HG03135 (cell line): Measurements from ENCODE around the gene PTPRJ.

Experiments used
- ATAC-seq: cut with Tn5 transposase; IDR thresholded peaks from one replicate; pipeline ENCODE4 v1.9.1; 2021; ENCODE audit warnings: mild to moderate bottlenecking, moderate library complexity; ENCODE audit not compliant: unreplicated experiment

The PTPRJ gene

GRCh38 chr11:48036011-48036410 lies 55.7 kb downstream of the PTPRJ start:
- ATAC-seq, result no peak

- ATAC-seq, result no peak
Measured at GRCh38 chr11:48036466-48036865, 56.1 kb downstream of the PTPRJ start.

GRCh38 chr11:48037709-48038468 lies 57.5 kb downstream of the PTPRJ start:
- no peak for ATAC-seq

- ATAC-seq, result no peak
Measured at GRCh38 chr11:48040830-48041444, 60.6 kb downstream of the PTPRJ start.

- no peak for ATAC-seq
Measured at GRCh38 chr11:48041877-48042695, 61.7 kb downstream of the PTPRJ start.

GRCh38 chr11:48043111-48043990 lies 63.0 kb downstream of the PTPRJ start:
- no peak for ATAC-seq

- no peak for ATAC-seq
Measured at GRCh38 chr11:48043991-48044512, 63.7 kb downstream of the PTPRJ start.

GRCh38 chr11:48044577-48044976 lies 64.2 kb downstream of the PTPRJ start:
- no peak for ATAC-seq

GRCh38 chr11:48045536-48045935 lies 65.2 kb downstream of the PTPRJ start:
- ATAC-seq, result no peak

GRCh38 chr11:48047616-48048015 lies 67.3 kb downstream of the PTPRJ start:
- ATAC-seq, result no peak

GRCh38 chr11:48049036-48049435 lies 68.7 kb downstream of the PTPRJ start:
- no peak for ATAC-seq

GRCh38 chr11:48050304-48050703 lies 69.9 kb downstream of the PTPRJ start:
- no peak for ATAC-seq

GRCh38 chr11:48051217-48051830 lies 71.0 kb downstream of the PTPRJ start:
- ATAC-seq, result no peak

- no peak for ATAC-seq
Measured at GRCh38 chr11:48052183-48053044, 72.1 kb downstream of the PTPRJ start.

GRCh38 chr11:48054994-48055291 lies 74.6 kb downstream of the PTPRJ start:
- no peak for ATAC-seq

GRCh38 chr11:48055292-48056132 lies 75.2 kb downstream of the PTPRJ start:
- ATAC-seq, result no peak

GRCh38 chr11:48056325-48057183 lies 76.2 kb downstream of the PTPRJ start:
- ATAC-seq, result no peak

GRCh38 chr11:48058064-48058463 lies 77.7 kb downstream of the PTPRJ start:
- ATAC-seq, result no peak
